Prostate gland (tissue), 2 donors: ENCODE results near the gene ASZ1. TPM values are rescaled to one million over a fixed set of nuclear protein-coding genes. Genes with fewer than 3 reads are reported as not detected.
"Not testable (repeated sequence)": the region's sequence is repeated elsewhere in the genome, so short reads cannot be mapped to it uniquely, and the experiment has no call there.

ENCODE experiments used
- DNase-seq: peaks from one replicate; pipeline ENCODE4 v3.0.0-alpha.2; 2019; ENCODE audit warnings: low spot score
- H3K27ac ChIP-seq, 2 donors: fragments of 200-600 bp; sonication (generic); 2 replicates each; pipeline ENCODE4 v1.5.1; 2017 to 2019
- H3K27me3 ChIP-seq: fragments of 200-600 bp; sonication (generic); replicated peaks from 2 replicates; pipeline ENCODE4 v1.5.1; 2019; ENCODE audit not compliant: insufficient read depth
- H3K36me3 ChIP-seq, 2 donors: fragments of 200-600 bp; sonication (generic); 1 replicate in 1 of 2; 2 replicates in 1 of 2; pipeline versions ENCODE4 v1.5.1 to v1.8.1; 2017 to 2019
- H3K4me1 ChIP-seq: fragments of 200-600 bp; sonication (generic); replicated peaks from 2 replicates; pipeline ENCODE4 v1.5.1; 2019
- H3K4me3 ChIP-seq, 2 donors: fragments of 200-600 bp; sonication (generic); 2 replicates each; pipeline ENCODE4 v1.5.1; 2017 to 2019
- H3K9me3 ChIP-seq: fragments of 200-600 bp; sonication (generic); 2 replicates; pipeline ENCODE4 v1.5.1; 2017
- POLR2A ChIP-seq: fragments of 450-650 bp; IDR thresholded peaks from one replicate; pipeline ENCODE4 v1.6.1; 2016; ENCODE audit warnings: antibody characterized with exemption, mild to moderate bottlenecking
- POLR2AphosphoS5 ChIP-seq: sonication (generic); formaldehyde crosslinking; IDR thresholded peaks from one replicate; pipeline ENCODE4 v1.6.1; 2017; ENCODE audit warnings: antibody characterized with exemption
- WGBS: methylation state at CpG from one replicate; pipeline ENCODE4 v1.1.5; 2018; 5-methylcytosine and 5-hydroxymethylcytosine counted together
- intact Hi-C: fragments of 100-400 bp; cut with DNase I; formaldehyde crosslinking; loops from one replicate; pipeline ENCODE4 v1.14.2; 2022
- total RNA-seq, 2 donors: library from RNA; depleted of rRNA; stranded (reverse); fragments of >200 nt; gene quantifications; one replicate each; pipeline ENCODE4 v1.1.0, GENCODE V29; 2016
- TF ChIP-seq, protein P1 (sequence below), 4 experiments: fragments of 200-600 bp in 2 of 4; fragments of 450-650 bp in 2 of 4; sonication (generic) in 2 of 4; IDR thresholded peaks; 1 replicate in 3 of 4; 2 replicates in 1 of 4; pipeline ENCODE4 v1.5.1; 2016 to 2019; ENCODE audit warnings: antibody characterized with exemption in 4 of 4, mild to moderate bottlenecking in 2 of 4, moderate library complexity in 2 of 4

ASZ1 gene
- total RNA-seq, 2 donors from 2014 or later: 6.1 TPM; not detected in 1

DNA sequence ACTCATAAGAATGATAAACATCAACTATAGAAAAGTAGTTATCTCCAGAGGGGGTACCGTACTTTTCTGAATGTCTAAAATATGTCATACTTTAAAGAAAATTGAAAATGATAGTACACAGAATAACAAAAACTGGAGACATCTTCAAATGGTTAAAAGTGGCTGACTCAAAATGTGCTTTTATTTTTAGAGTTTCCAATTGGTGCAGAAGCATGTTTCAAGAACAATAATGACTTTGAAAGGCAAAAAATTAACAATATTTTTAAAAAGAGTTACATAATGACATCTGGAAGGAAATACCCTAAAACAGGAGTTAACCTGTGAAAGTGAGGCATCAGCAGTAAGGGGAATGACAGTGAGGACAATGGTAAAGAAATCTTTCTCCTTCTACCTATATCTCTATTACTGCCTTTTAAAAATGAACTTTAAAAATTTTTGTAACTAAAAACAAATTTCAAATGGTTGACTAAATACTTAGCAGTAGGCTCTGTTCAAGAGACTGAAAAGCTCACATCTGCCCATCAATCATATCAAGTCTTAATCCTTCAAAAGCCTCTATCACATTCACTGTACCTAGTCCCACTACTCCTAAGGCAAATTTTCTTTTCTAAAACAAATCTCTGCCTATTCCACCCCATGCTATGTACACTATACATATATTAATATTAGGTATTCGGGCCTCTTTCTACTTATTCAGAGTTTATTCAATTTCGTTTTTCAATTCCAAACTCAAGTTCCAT, 3.0 kb downstream of the ASZ1 start:
- no peak for DNase-seq
- Histone ChIP-seq H3K9me3 (no peaks in the 10 kb centered on the region), H3K4me1 (no peaks in the 10 kb centered on the region), H3K27me3 (no peaks in the 10 kb centered on the region), H3K4me3 (no peak overlapping the region), H3K36me3 (no peaks in the 10 kb centered on the region), H3K27ac (no peak overlapping the region)
- 88% methylated on average over 3 of the region's 3 CpGs for WGBS
- intact Hi-C loops: no loop called here
- no peak for TF ChIP-seq POLR2AphosphoS5
- TF ChIP-seq, protein P1, sequence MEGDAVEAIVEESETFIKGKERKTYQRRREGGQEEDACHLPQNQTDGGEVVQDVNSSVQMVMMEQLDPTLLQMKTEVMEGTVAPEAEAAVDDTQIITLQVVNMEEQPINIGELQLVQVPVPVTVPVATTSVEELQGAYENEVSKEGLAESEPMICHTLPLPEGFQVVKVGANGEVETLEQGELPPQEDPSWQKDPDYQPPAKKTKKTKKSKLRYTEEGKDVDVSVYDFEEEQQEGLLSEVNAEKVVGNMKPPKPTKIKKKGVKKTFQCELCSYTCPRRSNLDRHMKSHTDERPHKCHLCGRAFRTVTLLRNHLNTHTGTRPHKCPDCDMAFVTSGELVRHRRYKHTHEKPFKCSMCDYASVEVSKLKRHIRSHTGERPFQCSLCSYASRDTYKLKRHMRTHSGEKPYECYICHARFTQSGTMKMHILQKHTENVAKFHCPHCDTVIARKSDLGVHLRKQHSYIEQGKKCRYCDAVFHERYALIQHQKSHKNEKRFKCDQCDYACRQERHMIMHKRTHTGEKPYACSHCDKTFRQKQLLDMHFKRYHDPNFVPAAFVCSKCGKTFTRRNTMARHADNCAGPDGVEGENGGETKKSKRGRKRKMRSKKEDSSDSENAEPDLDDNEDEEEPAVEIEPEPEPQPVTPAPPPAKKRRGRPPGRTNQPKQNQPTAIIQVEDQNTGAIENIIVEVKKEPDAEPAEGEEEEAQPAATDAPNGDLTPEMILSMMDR (IDR thresholded peaks at IDR 0.05): no peak
- no peak for TF ChIP-seq POLR2A

DNA sequence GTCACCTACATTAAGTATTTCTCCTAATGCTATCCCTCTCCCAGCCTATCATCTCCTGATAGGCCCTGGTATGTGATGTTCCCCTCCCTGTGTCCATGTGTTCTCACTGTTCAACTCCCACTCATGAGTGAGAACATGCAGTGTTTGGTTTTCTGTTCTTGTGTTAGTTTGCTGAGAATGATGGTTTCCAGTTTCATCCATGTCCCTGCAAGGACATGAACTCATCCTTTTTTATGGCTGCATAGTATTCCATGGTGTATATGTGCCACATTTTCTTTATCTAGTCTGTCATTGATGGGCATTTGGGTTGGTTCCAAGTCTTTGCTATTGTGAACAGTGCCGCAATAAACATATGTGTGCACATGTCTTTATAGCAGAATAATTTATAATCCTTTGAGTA, 12.7 kb downstream of the ASZ1 start:
- H3K36me3 ChIP-seq, intact Hi-C loops, H3K4me3 ChIP-seq, H3K9me3 ChIP-seq, H3K4me1 ChIP-seq, H3K27ac ChIP-seq, H3K27me3 ChIP-seq, DNase-seq: not testable (repeated sequence)
- WGBS: 96% methylated on average over 1 of the region's 1 CpG

DNA sequence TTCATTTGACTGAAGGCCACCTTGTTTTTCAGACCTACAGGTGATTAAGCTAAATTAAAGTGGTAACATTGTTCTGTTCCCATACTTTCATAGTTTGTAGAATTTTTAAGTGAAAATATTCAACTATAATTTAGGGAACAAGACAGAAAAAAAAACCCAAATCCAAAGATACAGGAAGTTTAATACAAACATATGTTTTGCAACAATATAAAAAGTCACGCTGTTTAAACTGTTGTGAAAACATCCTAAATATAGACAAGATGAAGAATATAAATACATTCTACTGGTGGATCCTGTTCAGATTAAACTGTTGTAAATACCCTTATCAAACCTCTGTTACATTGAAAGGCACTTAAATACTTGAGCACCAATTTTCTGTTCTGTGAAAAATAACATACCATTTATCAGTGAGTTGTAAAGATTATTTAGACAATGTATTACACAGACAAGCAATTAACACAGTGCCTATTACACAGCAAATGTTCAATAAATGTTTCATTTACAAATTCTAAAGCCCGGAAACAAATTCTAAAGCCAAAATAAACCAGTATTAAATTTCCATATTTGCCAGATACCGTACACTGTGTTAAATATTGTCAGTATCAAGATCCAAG, 14.2 kb downstream of the ASZ1 start:
- TF ChIP-seq POLR2A (no peak), POLR2AphosphoS5 (no peak)
- TF ChIP-seq, protein P1 (IDR thresholded peaks at IDR 0.05): no peak
- H3K27me3 ChIP-seq: no peaks in the 10 kb centered on the region
- no peak for DNase-seq
- H3K4me3 ChIP-seq: no peak overlapping the region
- no peak overlapping the region for H3K27ac ChIP-seq
- intact Hi-C loops: no loop called here
- WGBS: 60% methylated on average over 3 of the region's 3 CpGs
- no peaks in the 10 kb centered on the region for H3K36me3 ChIP-seq
- H3K4me1 ChIP-seq: no peaks in the 10 kb centered on the region
- H3K9me3 ChIP-seq: no peaks in the 10 kb centered on the region

DNA sequence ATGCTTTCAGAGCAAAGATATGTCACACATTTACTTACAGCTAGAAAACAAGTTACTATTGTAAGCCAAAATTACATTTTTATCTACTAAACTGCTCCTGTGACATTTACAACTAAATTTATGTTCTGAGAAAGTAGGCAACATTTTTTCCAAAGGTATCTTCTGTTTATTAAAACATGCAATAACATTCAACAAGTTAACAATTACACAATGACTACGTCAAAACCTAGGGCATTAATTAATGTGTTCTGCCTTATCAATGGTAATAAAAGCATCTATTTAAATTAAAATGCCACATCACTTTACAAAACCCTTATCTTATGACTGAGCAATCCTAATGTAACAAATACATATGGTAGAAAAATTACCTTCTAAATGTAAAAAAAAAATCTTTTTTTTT, 14.9 kb downstream of the ASZ1 start:
- 27% methylated on average over 1 of the region's 1 CpG for WGBS
- no peaks in the 10 kb centered on the region for H3K4me1 ChIP-seq
- no peak overlapping the region for H3K4me3 ChIP-seq
- H3K36me3 ChIP-seq: no peaks in the 10 kb centered on the region
- intact Hi-C loops: no loop called here
- TF ChIP-seq, protein P1 (IDR thresholded peaks at IDR 0.05): no peak
- TF ChIP-seq POLR2AphosphoS5 (no peak), POLR2A (no peak)
- H3K9me3 ChIP-seq: no peaks in the 10 kb centered on the region
- no peaks in the 10 kb centered on the region for H3K27me3 ChIP-seq
- DNase-seq: no peak
- H3K27ac ChIP-seq: no peak overlapping the region

DNA sequence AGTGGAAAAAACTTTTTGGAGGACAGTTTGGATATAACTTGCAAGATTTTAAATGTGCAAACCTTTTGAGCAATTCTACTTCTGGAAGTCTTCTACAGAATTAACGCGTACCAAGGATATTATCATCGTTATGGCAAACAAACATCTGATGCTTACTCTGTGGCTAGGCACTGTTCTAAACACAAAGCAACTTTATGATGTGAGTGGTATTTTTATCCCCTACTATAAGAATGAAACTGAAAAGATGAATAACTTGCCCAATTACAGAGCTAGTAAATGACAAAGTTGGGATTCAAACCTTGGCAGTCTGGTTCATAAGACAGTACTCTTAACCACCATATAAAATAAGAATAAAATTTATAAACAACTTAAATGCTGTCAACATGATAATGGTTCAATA, 15.8 kb downstream of the ASZ1 start:
- intact Hi-C loops: no loop called here
- H3K27ac ChIP-seq: no peak overlapping the region
- H3K4me1 ChIP-seq: no peaks in the 10 kb centered on the region
- H3K9me3 ChIP-seq: no peaks in the 10 kb centered on the region
- H3K36me3 ChIP-seq: no peaks in the 10 kb centered on the region
- H3K4me3 ChIP-seq: no peak overlapping the region
- no peaks in the 10 kb centered on the region for H3K27me3 ChIP-seq
- TF ChIP-seq POLR2AphosphoS5 (no peak), POLR2A (no peak)
- TF ChIP-seq, protein P1 (IDR thresholded peaks at IDR 0.05): no peak
- WGBS: 59% methylated on average over 3 of the region's 3 CpGs
- no peak for DNase-seq
